Psoas muscle (tissue), 8 donors: Measurements from ENCODE around the gene ZFP57. TPM values are rescaled to one million over a fixed set of nuclear protein-coding genes. Genes with fewer than 3 reads are reported as not detected.

ENCODE experiments used
- ATAC-seq, 4 donors: fragments of 200-7000 bp; cut with Tn5 transposase; one replicate each; pipeline ENCODE4 v1.9.1; 2020; ENCODE audit warnings: moderate library complexity in 3 of 4, mild to moderate bottlenecking in 2 of 4
- DNase-seq, 2 donors: peaks; one replicate each; pipeline ENCODE4 v3.0.0-alpha.2; 2020
- H3K27ac ChIP-seq: fragments of 200-600 bp; one replicate; pipeline ENCODE4 v1.8.0; 2022
- H3K27me3 ChIP-seq, 3 donors: fragments of 200-600 bp in 1 of 3; one replicate each; pipeline versions ENCODE4 v1.6.1 to v1.8.0; 2013 to 2022; ENCODE audit warnings: low read length in 2 of 3, mild to moderate bottlenecking in 2 of 3, moderate library complexity in 1 of 3; ENCODE audit not compliant: insufficient read depth in 3 of 3
- H3K36me3 ChIP-seq, 2 donors: fragments of 200-600 bp in 1 of 2; one replicate each; pipeline versions ENCODE4 v1.6.1 to v1.8.0; 2013 to 2022; ENCODE audit warnings: low read depth in 1 of 2, mild to moderate bottlenecking in 1 of 2, moderate library complexity in 1 of 2; ENCODE audit not compliant: insufficient read depth in 1 of 2
- H3K4me1 ChIP-seq: fragments of 200-600 bp; one replicate; pipeline ENCODE4 v1.8.0; 2022
- H3K4me3 ChIP-seq: fragments of 200-600 bp; one replicate; pipeline ENCODE4 v1.8.0; 2022; ENCODE audit warnings: mild to moderate bottlenecking
- H3K9me3 ChIP-seq: fragments of 200-600 bp; one replicate; pipeline ENCODE4 v1.8.0; 2022
- WGBS, 3 donors: extraction: QIAGEN DNeasy Blood & Tissue Kit; methylation state at CpG; one replicate each; pipeline versions ENCODE4 v1.1.6 to v1.1.7; 2013; 5-methylcytosine and 5-hydroxymethylcytosine counted together
- intact Hi-C, 2 donors: fragments of 100-400 bp; cut with DNase I; formaldehyde crosslinking; loops; one replicate each; pipeline versions ENCODE4 v1.11.0 to v1.14.2; 2022
- polyA plus RNA-seq, 3 donors: library from polyadenylated mRNA; stranded (reverse); fragments of 200-250 nt; gene quantifications; one replicate each; pipeline ENCODE4 v1.2.3, GENCODE V29; 2013
- total RNA-seq, 4 donors: library from RNA; stranded (reverse); fragmentation: NEBNext Ultra II Directional in 2 of 4; extraction: Animal tissue kit (Norgen Biotek cat#: 25700) in 2 of 4; gene quantifications; one replicate each; pipeline versions ENCODE4 v1.2.1 to v1.2.4, GENCODE V29; 2021 to 2023
- TF ChIP-seq, protein P1 (sequence below): fragments of 200-600 bp; IDR thresholded peaks from one replicate; pipeline ENCODE4 v1.8.0; 2022; ENCODE audit warnings: antibody characterized with exemption
- donor health status: healthy with polysubstance abuse.
- donor health status: DM: no; HTN: no; CAD: no; lungs with moderate emphysema.
- donor health status: Bipolar disorder and iron deficiency.
- donor health status: healthy.
- donor health status: DM: yes; HTN: yes; CAD: no.
- donor health status: DM: no; HTN: no; CAD: no.
- donor health status: DM: no; HTN: no; CAD: no.
- donor health status: DM: yes; HTN: yes; CAD: no.

ZFP57 gene
- total and polyA plus RNA-seq, 7 donors = 0.08 TPM; not detected in 6

DNA sequence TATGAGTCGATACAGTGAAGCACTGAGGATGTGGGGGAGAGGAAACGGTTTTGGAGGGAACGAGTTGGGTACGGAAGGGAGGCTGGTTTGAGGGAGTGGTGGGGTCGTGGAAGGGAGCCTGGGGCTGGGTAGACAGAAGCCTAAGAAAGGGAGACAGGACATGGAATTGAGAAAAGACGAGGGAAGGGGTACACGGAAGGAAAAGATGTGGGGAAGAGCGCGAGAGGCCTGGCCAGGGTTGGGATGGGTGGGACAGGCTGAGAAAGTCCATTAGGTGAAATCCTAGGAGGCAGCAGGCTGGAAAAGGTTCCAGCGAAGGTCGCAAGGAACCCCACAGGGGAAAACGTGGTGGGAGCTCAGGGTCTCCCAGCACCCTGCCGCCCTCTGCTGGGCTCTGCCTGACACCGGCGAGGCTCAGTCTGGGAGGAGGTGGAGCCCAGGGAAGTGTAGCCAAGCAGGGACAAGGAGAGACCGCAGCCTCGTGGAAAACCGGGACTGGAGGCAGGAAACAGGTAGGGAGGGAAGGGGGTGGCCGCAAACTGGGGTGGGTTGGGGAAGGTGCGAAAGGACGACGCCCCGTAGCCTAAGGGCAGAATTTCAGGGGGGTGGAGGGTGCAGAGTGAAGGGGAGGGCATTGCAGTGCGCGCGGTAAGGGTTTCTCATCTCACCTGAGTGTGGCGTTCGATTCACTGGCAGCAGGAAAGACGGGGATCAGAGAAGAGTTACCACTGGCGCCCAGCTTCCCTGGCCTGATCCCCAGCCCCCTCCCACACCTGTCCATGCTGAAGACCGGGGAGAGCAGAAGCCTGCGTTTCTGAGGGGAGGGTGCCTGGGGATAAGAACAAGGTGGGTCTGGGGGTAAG lies 52.3 kb downstream of the ZFP57 start:
- DNase-seq = peak; percentile 72 to 77
- TF ChIP-seq, protein P1, sequence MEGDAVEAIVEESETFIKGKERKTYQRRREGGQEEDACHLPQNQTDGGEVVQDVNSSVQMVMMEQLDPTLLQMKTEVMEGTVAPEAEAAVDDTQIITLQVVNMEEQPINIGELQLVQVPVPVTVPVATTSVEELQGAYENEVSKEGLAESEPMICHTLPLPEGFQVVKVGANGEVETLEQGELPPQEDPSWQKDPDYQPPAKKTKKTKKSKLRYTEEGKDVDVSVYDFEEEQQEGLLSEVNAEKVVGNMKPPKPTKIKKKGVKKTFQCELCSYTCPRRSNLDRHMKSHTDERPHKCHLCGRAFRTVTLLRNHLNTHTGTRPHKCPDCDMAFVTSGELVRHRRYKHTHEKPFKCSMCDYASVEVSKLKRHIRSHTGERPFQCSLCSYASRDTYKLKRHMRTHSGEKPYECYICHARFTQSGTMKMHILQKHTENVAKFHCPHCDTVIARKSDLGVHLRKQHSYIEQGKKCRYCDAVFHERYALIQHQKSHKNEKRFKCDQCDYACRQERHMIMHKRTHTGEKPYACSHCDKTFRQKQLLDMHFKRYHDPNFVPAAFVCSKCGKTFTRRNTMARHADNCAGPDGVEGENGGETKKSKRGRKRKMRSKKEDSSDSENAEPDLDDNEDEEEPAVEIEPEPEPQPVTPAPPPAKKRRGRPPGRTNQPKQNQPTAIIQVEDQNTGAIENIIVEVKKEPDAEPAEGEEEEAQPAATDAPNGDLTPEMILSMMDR = peak; percentile 47
- H3K36me3 ChIP-seq = no peaks in the 10 kb centered on the region
- intact Hi-C loops = no loop called here
- no peaks in the 10 kb centered on the region for H3K9me3 ChIP-seq
- ATAC-seq = peak; percentile 55 to 61 (median 56)
- peak overlapping the region; percentile 46 for H3K27ac ChIP-seq
- 7 to 13% (median 7%) methylated on average over 27 to 32 of the region's 32 CpGs for WGBS, 3 donors
- H3K27me3 ChIP-seq = peaks cover 0 to 78% (median 18%) of the 10 kb centered on the region in 3 donors
- peak overlapping the region; percentile 62 for H3K4me3 ChIP-seq
- peaks cover 16% of the 10 kb centered on the region for H3K4me1 ChIP-seq

DNA sequence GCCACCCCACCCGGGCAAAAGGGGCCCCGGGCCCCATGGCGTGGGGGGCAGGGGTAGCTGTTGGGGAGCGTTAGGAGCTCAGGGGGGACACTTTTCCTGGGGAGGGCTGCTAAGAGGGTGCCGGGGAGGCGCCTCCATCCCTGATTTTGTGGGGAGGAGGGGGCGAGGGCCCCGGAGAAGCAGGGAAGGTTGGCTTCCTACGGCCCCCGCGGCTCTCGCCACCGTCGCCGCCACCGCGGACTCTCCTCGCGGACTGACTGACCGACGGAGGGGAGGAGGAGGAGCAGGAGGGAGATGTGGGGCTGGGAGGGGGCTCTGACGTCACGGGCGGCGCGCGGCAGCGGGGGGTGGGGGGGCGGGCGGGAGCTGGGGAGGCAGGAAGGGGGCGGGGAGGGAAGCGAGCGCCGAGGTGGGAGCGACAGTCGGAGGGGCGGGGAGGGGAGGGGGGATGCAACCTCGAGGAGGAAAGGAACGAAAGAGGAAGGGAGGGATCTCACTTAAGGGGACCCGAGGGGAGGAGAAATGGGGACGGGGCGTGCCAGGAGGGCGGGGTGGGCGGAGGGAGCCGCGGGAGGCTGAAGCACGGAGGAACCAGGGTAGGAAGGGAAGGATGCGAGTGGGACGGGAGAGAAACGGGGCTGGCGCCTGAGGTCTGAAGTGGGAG lies 53.1 kb downstream of the ZFP57 start:
- Histone ChIP-seq H3K4me3 (peak overlapping the region; percentile 62), H3K36me3 (no peaks in the 10 kb centered on the region), H3K4me1 (peaks cover 16% of the 10 kb centered on the region), H3K9me3 (no peaks in the 10 kb centered on the region), H3K27me3 (peaks cover 0 to 75% (median 14%) of the 10 kb centered on the region in 3 donors), H3K27ac (peak overlapping the region; percentile 46)
- ATAC-seq (peak; percentile 31 to 56 (median 34)), DNase-seq (peak; percentile 78 to 80)
- intact Hi-C loops = no loop called here
- 1 to 3% (median 1%) methylated on average over 25 to 49 of the region's 51 CpGs for whole genome bisulfite sequencing, 3 donors
- TF ChIP-seq, protein P1 = no peak

DNA sequence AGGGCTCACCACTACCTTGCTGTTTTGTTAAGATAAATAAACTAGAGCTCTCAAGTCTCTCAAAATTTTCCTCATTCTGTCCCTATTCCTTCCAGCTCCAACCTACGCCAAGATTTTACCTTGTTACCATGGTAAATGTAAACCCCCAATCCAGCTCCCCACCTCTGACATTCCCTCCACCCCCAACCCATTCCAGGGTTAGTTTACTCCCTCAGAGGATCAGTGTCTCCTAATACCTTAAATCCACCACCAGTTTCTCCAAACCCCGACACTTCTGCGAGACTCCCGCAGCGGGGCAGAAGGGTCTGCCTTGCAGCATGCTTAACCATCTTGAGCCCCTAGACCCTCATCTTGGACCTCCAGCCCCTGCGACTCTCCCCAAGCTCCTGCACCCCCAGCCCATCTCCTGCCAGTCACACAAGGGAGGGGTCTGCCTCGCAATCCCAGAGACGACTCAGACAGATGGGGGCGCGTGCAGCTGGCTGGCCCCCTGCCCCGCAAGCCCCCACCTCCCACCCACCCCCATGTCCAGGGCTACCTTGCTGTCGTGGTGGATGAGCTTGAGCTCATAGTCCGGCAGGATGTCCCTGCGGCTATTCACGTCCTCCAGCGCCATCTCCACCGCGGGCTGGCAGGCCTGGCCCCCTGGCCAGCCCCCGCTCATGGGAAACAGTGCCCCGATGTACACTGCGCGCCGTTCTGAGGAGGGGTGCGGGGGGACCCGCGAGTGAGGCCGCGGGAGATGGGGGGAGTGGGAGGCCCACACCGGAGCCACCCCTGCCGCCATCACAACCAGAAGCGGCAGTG lies 53.8 kb downstream of the ZFP57 start:
- no peak for DNase-seq
- Histone ChIP-seq H3K4me1 (peaks cover 14% of the 10 kb centered on the region), H3K36me3 (no peaks in the 10 kb centered on the region), H3K27me3 (peaks cover 0 to 71% (median 14%) of the 10 kb centered on the region in 3 donors), H3K4me3 (peak overlapping the region; percentile 62), H3K27ac (no peak overlapping the region), H3K9me3 (no peaks in the 10 kb centered on the region)
- intact Hi-C loops = no loop called here
- 9 to 13% (median 12%) methylated on average over 25 to 31 of the region's 31 CpGs for WGBS, 3 donors
- peak in 1 of 4 donors; percentile 32 for ATAC-seq
- TF ChIP-seq, protein P1 = no peak

DNA sequence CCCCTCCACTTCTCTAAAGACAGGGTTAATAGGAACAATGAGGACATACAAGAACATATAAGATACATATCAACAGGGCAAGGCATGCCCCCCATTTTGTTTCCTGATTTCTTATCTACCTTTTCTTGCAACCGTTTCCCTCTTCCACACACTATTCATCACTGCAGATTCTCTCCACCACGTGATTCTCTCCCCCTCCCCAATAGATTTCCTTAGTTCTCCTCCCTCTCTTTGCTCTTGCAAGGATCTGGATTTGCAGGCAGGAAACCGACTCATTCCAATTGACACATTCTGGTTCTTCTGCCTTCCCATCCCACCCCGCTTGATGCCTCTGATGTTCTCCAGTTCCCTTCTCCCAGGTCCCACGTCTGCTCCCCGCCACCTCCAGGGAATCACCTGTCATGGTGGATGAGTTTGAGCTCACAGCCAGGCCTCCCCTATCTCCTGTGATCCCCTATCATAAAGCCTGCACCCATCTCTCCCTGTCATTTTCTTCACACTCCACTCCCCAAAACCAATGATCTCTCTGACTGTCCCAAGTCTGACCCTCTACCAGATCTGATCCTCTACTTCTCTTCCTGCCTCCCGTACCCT lies 55.5 kb downstream of the ZFP57 start:
- intact Hi-C loops = no loop called here
- 57 to 61% (median 59%) methylated on average over 7 of the region's 7 CpGs for WGBS, 3 donors
- no peak for DNase-seq
- Histone ChIP-seq H3K9me3 (no peaks in the 10 kb centered on the region), H3K4me3 (no peak overlapping the region), H3K27ac (no peak overlapping the region), H3K27me3 (peaks cover 0 to 59% (median 9%) of the 10 kb centered on the region in 3 donors), H3K4me1 (peaks cover 7% of the 10 kb centered on the region), H3K36me3 (no peaks in the 10 kb centered on the region)
- TF ChIP-seq, protein P1 = no peak
- no peak for ATAC-seq
